ENCODE data around the gene CRYL1.

- TF ChIP-seq POLR2AphosphoS5 (IDR thresholded peaks at IDR 0.05; ENCODE audit: low read depth, low read length): no peak
- TF ChIP-seq TAF1 (IDR thresholded peaks at IDR 0.05; ENCODE audit: low read depth, low read length): no peak
These were observed 13.5 kb downstream of the CRYL1 start for GRCh38 chr13:20512042-20512683.
